SK-N-SH (cell line): Measurements from ENCODE around the gene WBP1L. TPM values are rescaled to one million over a fixed set of nuclear protein-coding genes. Genes with fewer than 3 reads are reported as not detected.
"Not testable (repeated sequence)": the region's sequence is repeated elsewhere in the genome, so short reads cannot be mapped to it uniquely, and the experiment has no call there.

Source experiments
- CTCF ChIA-PET: fragments of 300-600, 350-600 bp; formaldehyde crosslinking; extraction: SDS; loops from one replicate; lab custom pipeline; 2021; lab: Yijun Ruan, JAX
- POLR2A ChIA-PET: fragments of 350-600 bp; sonication (Branson Sonifier 250); formaldehyde crosslinking; extraction: SDS; loops from one replicate; lab custom pipeline; 2020; ENCODE audit warnings: antibody characterized with exemption, inconsistent platforms; lab: Yijun Ruan, JAX
- DNase-seq: peaks from one replicate; pipeline ENCODE4 v3.0.0; 2012
- H2AFZ ChIP-seq: fragments of 200-600 bp; sonication (generic); 2 replicates; pipeline ENCODE4 v1.8.1; 2016; ENCODE audit warnings: antibody characterized with exemption, mild to moderate bottlenecking, low read depth
- H3F3A ChIP-seq: fragments of 200-600 bp; sonication (generic); replicated peaks from 2 replicates; pipeline ENCODE3; 2016; ENCODE audit warnings: antibody characterized with exemption, mild to moderate bottlenecking; ENCODE audit not compliant: insufficient read depth
- H3K27ac ChIP-seq, 2 experiments: fragments of 200-500 bp in 1 of 2; fragments of 200-600 bp in 1 of 2; sonication (Bioruptor generic) in 1 of 2; sonication (generic), shearing (Covaris generic) in 1 of 2; 2 replicates each; pipeline versions ENCODE4 v1.5.1 to v1.6.1; 2014 to 2016; ENCODE audit warnings: low read depth in 2 of 2, inconsistent platforms in 1 of 2, low read length in 1 of 2, mild to moderate bottlenecking in 1 of 2, mixed read lengths in 1 of 2
- H3K27me3 ChIP-seq: fragments of 200-600 bp; sonication (generic), shearing (Covaris generic); 2 replicates; pipeline ENCODE4 v1.6.1; 2016; ENCODE audit warnings: mixed run types; ENCODE audit not compliant: insufficient read depth
- H3K36me3 ChIP-seq, 2 experiments: fragments of 200-500 bp in 1 of 2; fragments of 200-600 bp in 1 of 2; sonication (Bioruptor generic) in 1 of 2; sonication (generic) in 1 of 2; replicated peaks in 1 of 2; 2 replicates each; pipeline versions ENCODE3 to v1.5.1; 2014 to 2016; ENCODE audit warnings: low read length in 1 of 2, mild to moderate bottlenecking in 1 of 2; ENCODE audit not compliant: insufficient read depth in 2 of 2, control insufficient read depth in 1 of 2
- H3K4me1 ChIP-seq, 2 experiments: fragments of 200-500 bp in 1 of 2; fragments of 200-600 bp in 1 of 2; sonication (Bioruptor generic) in 1 of 2; sonication (generic), shearing (Covaris generic) in 1 of 2; 2 replicates each; pipeline versions ENCODE4 v1.5.1 to v1.6.1; 2014 to 2016; ENCODE audit warnings: low read depth in 1 of 2, low read length in 1 of 2, mixed run types in 1 of 2; ENCODE audit not compliant: insufficient read depth in 2 of 2, control insufficient read depth in 1 of 2
- H3K4me2 ChIP-seq: fragments of 200-600 bp; sonication (generic), shearing (Covaris generic); 2 replicates; pipeline ENCODE4 v1.6.1; 2017; ENCODE audit warnings: mixed run types
- H3K4me3 ChIP-seq, 2 experiments: fragments of 200-500 bp in 1 of 2; fragments of 200-600 bp in 1 of 2; sonication (Bioruptor generic) in 1 of 2; sonication (generic), shearing (Covaris generic) in 1 of 2; 2 replicates each; pipeline versions ENCODE4 v1.5.1 to v1.8.1; 2014 to 2016; ENCODE audit warnings: low read depth in 2 of 2, inconsistent platforms in 1 of 2, low read length in 1 of 2, mild to moderate bottlenecking in 1 of 2, mixed read lengths in 1 of 2, moderate library complexity in 1 of 2
- H3K79me2 ChIP-seq: fragments of 200-600 bp; sonication (generic); 2 replicates; pipeline ENCODE4 v1.8.1; 2017; ENCODE audit warnings: mild to moderate bottlenecking; ENCODE audit not compliant: insufficient read depth
- H3K9ac ChIP-seq: fragments of 200-600 bp; sonication (generic); 2 replicates; pipeline ENCODE4 v1.6.1; 2017; ENCODE audit warnings: mixed run types
- H3K9me2 ChIP-seq: fragments of 200-600 bp; sonication (generic); 2 replicates; pipeline ENCODE4 v1.6.1; 2017; ENCODE audit warnings: mixed run types
- H3K9me3 ChIP-seq: fragments of 200-600 bp; sonication (generic); 2 replicates; pipeline ENCODE4 v1.6.1; 2017; ENCODE audit warnings: mixed run types, mild to moderate bottlenecking, moderate library complexity
- H4K20me1 ChIP-seq: fragments of 200-600 bp; sonication (generic); 2 replicates; pipeline ENCODE4 v1.6.1; 2017; ENCODE audit warnings: mild to moderate bottlenecking, mixed run types; ENCODE audit not compliant: insufficient read depth
- CHD2 ChIP-seq: fragments of 150-350 bp; IDR thresholded peaks from 2 replicates; pipeline ENCODE4 v1.6.1; 2018; ENCODE audit warnings: low read length; ENCODE audit not compliant: partially characterized antibody
- EZH2phosphoT487 ChIP-seq: fragments of 200-600 bp; sonication (generic); IDR thresholded peaks from 2 replicates; pipeline ENCODE4 v1.6.1; 2017; ENCODE audit warnings: low read depth, mixed run types, mild to moderate bottlenecking, antibody characterized with exemption, moderate library complexity, borderline replicate concordance
- FOSL2 ChIP-seq: IDR thresholded peaks from 2 replicates; pipeline ENCODE4 v1.4.0; 2012; ENCODE audit warnings: low read depth, mild to moderate bottlenecking, moderate library complexity, borderline replicate concordance
- JUND ChIP-seq: IDR thresholded peaks from 2 replicates; pipeline ENCODE4 v1.4.0; 2012
- MAX ChIP-seq: IDR thresholded peaks from 2 replicates; pipeline ENCODE4 v1.4.0; 2012; ENCODE audit warnings: low read depth
- MEF2A ChIP-seq: IDR thresholded peaks from 2 replicates; pipeline ENCODE4 v1.4.0; 2012; ENCODE audit warnings: low read depth, borderline replicate concordance
- MXI1 ChIP-seq: IDR thresholded peaks from 2 replicates; pipeline ENCODE4 v1.6.1; 2012; ENCODE audit warnings: mild to moderate bottlenecking, low read depth, low read length, improper control_type of control experiment
- NRF1 ChIP-seq: IDR thresholded peaks from 2 replicates; pipeline ENCODE4 v1.6.1; 2012; ENCODE audit warnings: low read depth, mild to moderate bottlenecking, low read length
- RAD21 ChIP-seq: IDR thresholded peaks from 2 replicates; pipeline ENCODE4 v1.6.1; 2012; ENCODE audit warnings: mild to moderate bottlenecking, low read length
- RCOR1 ChIP-seq: fragments of 150-350 bp; IDR thresholded peaks from 2 replicates; pipeline ENCODE4 v1.6.1; 2017; ENCODE audit warnings: antibody characterized with exemption, low read length
- REST ChIP-seq: IDR thresholded peaks from 2 replicates; pipeline ENCODE4 v1.6.1; 2012; ENCODE audit warnings: mild to moderate bottlenecking, low read depth, low read length, moderate library complexity
- SMC3 ChIP-seq: IDR thresholded peaks from 2 replicates; pipeline ENCODE4 v1.6.1; 2012; ENCODE audit warnings: low read depth, low read length, improper control_type of control experiment
- USF2 ChIP-seq: fragments of 150-350 bp; IDR thresholded peaks from 2 replicates; pipeline ENCODE4 v1.6.1; 2017; ENCODE audit warnings: antibody characterized with exemption, low read length, low read depth, borderline replicate concordance
- YY1 ChIP-seq: IDR thresholded peaks from 2 replicates; pipeline ENCODE4 v1.4.0; 2012; ENCODE audit warnings: low read depth, mild to moderate bottlenecking
- WGBS: methylation state at CpG from one replicate; pipeline ENCODE4 v1.1.6; 2017; ENCODE audit warnings: low lambda C conversion rate; 5-methylcytosine and 5-hydroxymethylcytosine counted together
- polyA plus RNA-seq, 3 experiments: library from polyadenylated mRNA; depleted of rRNA; stranded (reverse); fragments of >200 nt; gene quantifications; 2 replicates each; pipeline ENCODE4 v1.2.3, GENCODE V29; 2012

The WBP1L gene
- polyA plus RNA-seq, 1 of the 3 experiments (the other 2 are of a cell fraction): 22.8 TPM

- CTCF ChIA-PET: interaction anchor here (0.9 to 1.2 kb wide), 2 partner anchors 16 to 47 kb away, joined by 3 read pairs; no protein-coding TSS in a partner anchor
- peaks cover 18% of the 10 kb centered on the region for H3F3A ChIP-seq
- H3K27ac ChIP-seq: no peak overlapping the region
- peaks cover under 1 to 15% of the 10 kb centered on the region in 2 experiments for H3K36me3 ChIP-seq
- no peak overlapping the region for H3K4me2 ChIP-seq
- no peaks in the 10 kb centered on the region for H3K27me3 ChIP-seq
- H3K9me3 ChIP-seq: no peaks in the 10 kb centered on the region
- H3K9me2 ChIP-seq: no peaks in the 10 kb centered on the region
- no peak overlapping the region for H3K9ac ChIP-seq
- no peaks in the 10 kb centered on the region for H4K20me1 ChIP-seq
- no peak overlapping the region for H3K4me3 ChIP-seq
- peaks cover 0 to 8% of the 10 kb centered on the region in 2 experiments; a peak in 2 of 4 replicates for H3K4me1 ChIP-seq
- no peaks in the 10 kb centered on the region for H3K79me2 ChIP-seq
- TF ChIP-seq JUND (no peak), EZH2phosphoT487 (no peak), FOSL2 (no peak), NRF1 (no peak), RCOR1 (no peak), MAX (no peak), MEF2A (no peak)
- DNase-seq: no peak
- POLR2A ChIA-PET: no interaction called here
- H2AFZ ChIP-seq: no peak overlapping the region
- 94% methylated on average over 6 of the region's 6 CpGs for WGBS
These were observed 75.3 kb downstream of the WBP1L start for GRCh38 chr10:102819054-102819453.

GRCh38 chr10:102820008-102820407, 76.3 kb downstream of the WBP1L start:
- WGBS: 93% methylated on average over 5 of the region's 5 CpGs
- H3K36me3 ChIP-seq, H3K9ac ChIP-seq, H3K27me3 ChIP-seq, POLR2A ChIA-PET, H3K9me2 ChIP-seq, H3K4me2 ChIP-seq, H3K9me3 ChIP-seq, H4K20me1 ChIP-seq, H2AFZ ChIP-seq, H3K27ac ChIP-seq, H3K4me1 ChIP-seq, H3K4me3 ChIP-seq, DNase-seq, H3K79me2 ChIP-seq: not testable (repeated sequence)
- CTCF ChIA-PET: interaction anchor here (1.2 to 1.7 kb wide), 2 partner anchors 15 to 81 kb away, joined by 3 to 6 read pairs; no protein-coding TSS in a partner anchor
- peaks cover 13% of the 10 kb centered on the region for H3F3A ChIP-seq

GRCh38 chr10:102822222-102822621, 78.5 kb downstream of the WBP1L start:
- ChIA-PET POLR2A (no interaction called here), CTCF (interaction anchor here (2.0 kb wide), 1 partner anchor 13 kb away, joined by 12 read pairs; no protein-coding TSS in a partner anchor)
- 87% methylated on average over 12 of the region's 12 CpGs for WGBS
- H3K4me2 ChIP-seq: no peak overlapping the region
- H3F3A ChIP-seq: no peaks in the 10 kb centered on the region
- no peak overlapping the region for H2AFZ ChIP-seq
- H3K27ac ChIP-seq: no peak overlapping the region
- H3K4me3 ChIP-seq: no peak overlapping the region
- H3K27me3 ChIP-seq: no peaks in the 10 kb centered on the region
- no peaks in the 10 kb centered on the region for H3K4me1 ChIP-seq
- DNase-seq: no peak
- no peaks in the 10 kb centered on the region for H3K9me3 ChIP-seq
- no peaks in the 10 kb centered on the region for H3K36me3 ChIP-seq
- H3K9ac ChIP-seq: no peak overlapping the region
- TF ChIP-seq RAD21 (no peak), YY1 (no peak), REST (no peak), MAX (no peak), CHD2 (no peak), USF2 (no peak), MXI1 (no peak), SMC3 (no peak)
- H4K20me1 ChIP-seq: no peaks in the 10 kb centered on the region
- H3K9me2 ChIP-seq: no peaks in the 10 kb centered on the region
- no peaks in the 10 kb centered on the region for H3K79me2 ChIP-seq
